Endothelial cell (in vitro differentiated cells): ENCODE results near the gene CAMKMT. TPM values are rescaled to one million over a fixed set of nuclear protein-coding genes. Genes with fewer than 3 reads are reported as not detected.

ENCODE experiments used
- DNase-seq: peaks from one replicate; pipeline ENCODE4 v3.0.0; 2021; ENCODE audit warnings: low spot score
- H3K27ac Mint-ChIP-seq: one replicate; pipeline ENCODE4 v1.8.0; 2021; ENCODE audit warnings: mixed read lengths, inconsistent platforms; ENCODE audit not compliant: unreplicated experiment
- H3K27me3 Mint-ChIP-seq: one replicate; pipeline ENCODE4 v1.8.0; 2021; ENCODE audit warnings: mild to moderate bottlenecking, moderate library complexity, mixed read lengths, inconsistent platforms; ENCODE audit not compliant: unreplicated experiment
- H3K36me3 Mint-ChIP-seq: one replicate; pipeline ENCODE4 v1.8.0; 2021; ENCODE audit warnings: mild to moderate bottlenecking, low read depth, mixed read lengths, inconsistent platforms; ENCODE audit not compliant: unreplicated experiment
- H3K4me1 Mint-ChIP-seq: one replicate; pipeline ENCODE4 v1.8.0; 2021; ENCODE audit warnings: mild to moderate bottlenecking, mixed read lengths, inconsistent platforms; ENCODE audit not compliant: unreplicated experiment
- H3K4me3 Mint-ChIP-seq: one replicate; pipeline ENCODE4 v1.8.0; 2021; ENCODE audit warnings: mild to moderate bottlenecking, mixed read lengths, inconsistent platforms; ENCODE audit not compliant: unreplicated experiment
- H3K9me3 Mint-ChIP-seq: one replicate; pipeline ENCODE4 v1.8.0; 2021; ENCODE audit warnings: mixed read lengths, inconsistent platforms; ENCODE audit not compliant: unreplicated experiment
- total RNA-seq: library from RNA; stranded (reverse); fragmentation: NEBNext Ultra II Directional; extraction: Animal tissue kit (Norgen Biotek cat#: 25700); gene quantifications from one replicate; pipeline ENCODE4 v1.2.1, GENCODE V29; 2021; ENCODE audit not compliant: unreplicated experiment
- TF ChIP-seq, protein P1 (sequence below): fragments of 200-600 bp; sonication (generic); IDR thresholded peaks from one replicate; pipeline ENCODE4 v1.5.0; 2021; ENCODE audit warnings: antibody characterized with exemption; ENCODE audit not compliant: unreplicated experiment

The CAMKMT gene
- total RNA-seq, 1 donor from 2014 or later = 8.4 TPM

DNA sequence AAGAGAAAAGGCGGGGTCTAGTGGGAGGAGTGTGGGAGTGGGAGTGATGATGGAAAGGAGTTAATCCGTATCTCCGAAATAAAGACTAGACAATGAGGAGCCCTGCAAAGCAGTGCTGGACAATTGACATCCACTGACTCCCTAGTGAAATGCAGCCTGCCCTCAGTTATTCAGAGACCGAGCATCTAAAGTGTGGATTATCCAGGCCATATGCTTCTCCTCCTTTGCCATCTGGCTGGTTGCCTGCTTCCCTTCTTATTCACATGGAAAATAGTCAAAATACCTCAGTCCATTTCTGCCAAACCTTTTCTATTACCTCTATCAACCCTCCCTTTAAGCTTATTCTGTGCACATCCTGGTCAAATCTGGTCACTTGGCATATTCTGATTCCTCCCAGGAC, 291.0 kb downstream of the CAMKMT start:
- H3K27me3 Mint-ChIP-seq = no peaks in the 10 kb centered on the region
- no peak for DNase-seq
- no peaks in the 10 kb centered on the region for H3K36me3 Mint-ChIP-seq
- TF ChIP-seq, protein P1, sequence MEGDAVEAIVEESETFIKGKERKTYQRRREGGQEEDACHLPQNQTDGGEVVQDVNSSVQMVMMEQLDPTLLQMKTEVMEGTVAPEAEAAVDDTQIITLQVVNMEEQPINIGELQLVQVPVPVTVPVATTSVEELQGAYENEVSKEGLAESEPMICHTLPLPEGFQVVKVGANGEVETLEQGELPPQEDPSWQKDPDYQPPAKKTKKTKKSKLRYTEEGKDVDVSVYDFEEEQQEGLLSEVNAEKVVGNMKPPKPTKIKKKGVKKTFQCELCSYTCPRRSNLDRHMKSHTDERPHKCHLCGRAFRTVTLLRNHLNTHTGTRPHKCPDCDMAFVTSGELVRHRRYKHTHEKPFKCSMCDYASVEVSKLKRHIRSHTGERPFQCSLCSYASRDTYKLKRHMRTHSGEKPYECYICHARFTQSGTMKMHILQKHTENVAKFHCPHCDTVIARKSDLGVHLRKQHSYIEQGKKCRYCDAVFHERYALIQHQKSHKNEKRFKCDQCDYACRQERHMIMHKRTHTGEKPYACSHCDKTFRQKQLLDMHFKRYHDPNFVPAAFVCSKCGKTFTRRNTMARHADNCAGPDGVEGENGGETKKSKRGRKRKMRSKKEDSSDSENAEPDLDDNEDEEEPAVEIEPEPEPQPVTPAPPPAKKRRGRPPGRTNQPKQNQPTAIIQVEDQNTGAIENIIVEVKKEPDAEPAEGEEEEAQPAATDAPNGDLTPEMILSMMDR = no peak
- H3K9me3 Mint-ChIP-seq = no peaks in the 10 kb centered on the region
- peaks cover 3% of the 10 kb centered on the region for H3K4me1 Mint-ChIP-seq
- no peak overlapping the region for H3K4me3 Mint-ChIP-seq
- H3K27ac Mint-ChIP-seq = no peak overlapping the region

- Mint-ChIP-seq H3K4me1 (no peaks in the 10 kb centered on the region), H3K27me3 (no peaks in the 10 kb centered on the region), H3K36me3 (no peaks in the 10 kb centered on the region), H3K4me3 (no peak overlapping the region), H3K27ac (no peak overlapping the region), H3K9me3 (no peaks in the 10 kb centered on the region)
- DNase-seq = no peak
- TF ChIP-seq, protein P1 = no peak
Observed at GRCh38 chr2:44655401-44655864, 293.7 kb downstream of the CAMKMT start.

DNA sequence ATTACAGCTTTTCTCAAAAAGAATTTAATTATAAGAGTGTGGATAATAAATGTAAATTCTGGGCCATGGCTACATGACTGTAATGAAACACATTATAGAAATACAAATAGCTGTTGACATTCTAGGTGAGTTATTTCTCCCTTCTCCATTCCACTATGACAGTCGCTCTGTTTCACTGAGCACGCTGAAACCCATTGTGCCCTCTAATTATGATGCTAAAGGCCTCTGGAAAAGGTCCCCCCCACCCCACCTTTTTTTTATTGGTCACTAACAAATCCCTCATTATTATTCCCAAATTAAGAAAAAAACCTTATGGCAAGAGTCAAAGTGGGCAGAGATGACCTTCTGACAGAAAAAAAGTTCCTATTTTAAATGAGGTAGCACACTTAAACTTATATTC, 294.7 kb downstream of the CAMKMT start:
- TF ChIP-seq, protein P1 = no peak
- H3K27me3 Mint-ChIP-seq = no peaks in the 10 kb centered on the region
- H3K4me3 Mint-ChIP-seq = no peak overlapping the region
- H3K9me3 Mint-ChIP-seq = no peaks in the 10 kb centered on the region
- no peaks in the 10 kb centered on the region for H3K36me3 Mint-ChIP-seq
- no peak overlapping the region for H3K27ac Mint-ChIP-seq
- no peaks in the 10 kb centered on the region for H3K4me1 Mint-ChIP-seq
- DNase-seq = no peak

- Mint-ChIP-seq H3K9me3 (no peaks in the 10 kb centered on the region), H3K36me3 (no peaks in the 10 kb centered on the region), H3K4me3 (no peak overlapping the region)
Observed at GRCh38 chr2:44663471-44664073, 301.8 kb downstream of the CAMKMT start.

DNA sequence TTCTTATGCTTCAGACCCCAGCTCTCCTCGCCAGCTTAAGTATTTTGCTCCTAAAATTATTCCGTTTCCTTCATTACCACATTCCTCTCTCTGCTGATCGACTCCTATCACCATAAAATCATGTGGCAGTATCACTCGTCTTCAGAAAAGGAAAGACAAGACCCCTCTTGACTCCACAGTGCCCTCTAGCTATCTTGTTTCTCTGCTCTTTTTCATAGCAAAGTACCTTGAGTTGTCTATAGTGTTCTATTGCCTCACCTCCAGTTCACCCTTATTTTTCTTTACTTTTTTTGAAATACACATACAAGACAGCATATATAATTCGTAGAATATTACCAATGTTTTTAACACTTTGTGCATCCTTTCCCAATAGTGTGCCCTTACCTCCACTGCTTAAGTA, 306.6 kb downstream of the CAMKMT start:
- no peak overlapping the region for H3K27ac Mint-ChIP-seq
- H3K4me3 Mint-ChIP-seq = no peak overlapping the region
- no peaks in the 10 kb centered on the region for H3K36me3 Mint-ChIP-seq
- H3K4me1 Mint-ChIP-seq = no peaks in the 10 kb centered on the region
- no peaks in the 10 kb centered on the region for H3K27me3 Mint-ChIP-seq
- TF ChIP-seq, protein P1 = no peak
- H3K9me3 Mint-ChIP-seq = no peaks in the 10 kb centered on the region
- DNase-seq = no peak

More at GRCh38 chr2:44663471-44664073, 301.8 kb downstream of the CAMKMT start:
- no peaks in the 10 kb centered on the region for H3K4me1 Mint-ChIP-seq
- no peak for DNase-seq
- TF ChIP-seq, protein P1 = no peak
- no peaks in the 10 kb centered on the region for H3K27me3 Mint-ChIP-seq
- no peak overlapping the region for H3K27ac Mint-ChIP-seq
